Stromal cell of bone marrow (primary cell): Measurements from ENCODE around the gene RAB24.
"Not testable (repeated sequence)": the region's sequence is repeated elsewhere in the genome, so short reads cannot be mapped to it uniquely, and the experiment has no call there.

Experiments
- DNase-seq: peaks from one replicate; pipeline ENCODE4 v3.0.0-alpha.2; 2012; ENCODE audit warnings: low read depth

RAB24 gene

GRCh38 chr5:177311392-177311722 lies 7.8 kb upstream of the RAB24 start:
- no peak for DNase-seq

GRCh38 chr5:177310757-177311391 lies 7.4 kb upstream of the RAB24 start:
- no peak for DNase-seq

GRCh38 chr5:177310332-177310731 lies 6.8 kb upstream of the RAB24 start:
- DNase-seq: no peak

DNA sequence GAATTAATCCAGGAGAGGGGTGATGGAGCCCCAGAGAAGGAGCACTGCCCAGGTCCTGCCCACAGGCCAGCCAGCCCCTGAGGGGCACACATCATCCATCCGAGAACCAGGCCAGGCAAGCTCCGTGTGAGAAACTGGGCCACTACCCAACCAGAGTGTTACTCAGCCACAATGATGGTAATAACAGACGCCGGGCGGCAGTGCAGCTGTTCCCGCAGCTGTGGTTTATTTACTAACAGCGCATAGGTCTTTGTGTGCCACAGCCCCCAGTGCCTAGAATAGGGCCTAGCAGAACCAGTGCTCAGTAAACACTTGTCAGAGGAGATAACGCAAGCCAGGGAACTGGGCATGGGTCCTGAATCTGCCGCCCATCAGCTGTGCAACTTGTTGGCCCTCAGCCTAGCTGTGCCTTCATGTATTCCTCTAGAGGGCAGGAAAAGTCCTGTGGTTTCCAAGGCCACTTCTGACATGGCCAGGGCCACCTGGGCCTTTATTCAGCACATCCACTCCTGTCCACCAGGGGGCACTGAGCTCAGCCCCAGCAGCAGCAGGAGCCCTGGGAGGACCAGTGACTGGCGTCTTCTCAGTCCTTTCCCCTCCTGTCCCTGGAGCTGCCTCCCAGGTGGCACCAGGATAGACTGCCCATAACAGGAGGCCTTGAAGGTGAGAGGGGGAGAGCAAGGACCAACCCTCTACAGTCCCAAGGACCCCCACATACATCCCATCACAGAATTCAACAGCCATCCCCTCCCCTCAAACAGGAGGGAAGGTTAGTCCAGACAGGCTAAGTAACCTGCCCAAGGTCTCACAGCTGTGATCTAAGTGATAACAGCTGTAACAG lies 6.1 kb upstream of the RAB24 start:
- no peak for DNase-seq

GRCh38 chr5:177308740-177309139 lies 5.2 kb upstream of the RAB24 start:
- no peak for DNase-seq

GRCh38 chr5:177307544-177308363 lies 4.2 kb upstream of the RAB24 start:
- no peak for DNase-seq

DNA sequence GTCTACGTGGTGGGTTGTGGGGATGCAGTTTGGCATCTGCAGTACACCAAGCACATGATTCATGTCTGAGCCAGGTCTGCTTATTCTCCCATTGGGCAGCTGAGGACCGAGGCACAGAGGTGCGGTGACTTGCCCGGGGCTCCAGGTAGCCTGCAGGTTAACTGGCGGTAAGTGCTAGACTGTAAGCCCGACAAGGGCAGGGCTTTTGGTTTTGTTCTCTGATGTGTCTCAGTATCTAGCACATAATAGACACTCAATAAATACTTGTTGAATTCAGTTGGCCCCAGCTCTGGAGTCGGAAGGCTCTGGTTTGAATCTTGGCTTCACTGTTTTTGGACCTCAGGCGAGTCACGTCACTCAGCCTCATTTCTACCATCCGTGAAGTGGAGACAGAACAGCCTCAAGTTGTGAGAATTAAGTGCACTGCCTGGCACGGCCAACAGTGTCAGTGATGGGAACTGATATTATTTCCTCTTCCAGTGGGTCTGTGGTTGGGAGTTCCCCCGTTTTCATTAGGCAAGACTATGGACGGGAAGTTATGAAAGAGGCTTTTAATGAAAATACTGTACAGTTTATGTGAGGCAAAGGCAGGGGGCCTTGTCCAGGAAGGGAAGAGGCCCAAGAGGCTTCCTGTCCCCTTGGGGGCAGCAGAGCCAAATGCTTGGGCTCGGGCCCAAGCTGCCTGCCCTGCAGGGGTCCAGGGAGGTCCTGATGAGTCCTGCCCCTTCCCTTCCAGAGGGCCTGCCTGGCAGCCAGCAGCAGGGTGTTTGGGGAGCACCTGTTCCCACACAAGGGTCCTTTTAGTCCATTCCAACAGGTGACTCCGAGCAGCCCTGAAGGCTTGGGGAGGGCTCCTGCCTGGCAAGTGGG lies 3.4 kb upstream of the RAB24 start:
- DNase-seq: no peak

- DNase-seq: not testable (repeated sequence)
Measured at GRCh38 chr5:177306103-177306640, 2.7 kb upstream of the RAB24 start.

DNA sequence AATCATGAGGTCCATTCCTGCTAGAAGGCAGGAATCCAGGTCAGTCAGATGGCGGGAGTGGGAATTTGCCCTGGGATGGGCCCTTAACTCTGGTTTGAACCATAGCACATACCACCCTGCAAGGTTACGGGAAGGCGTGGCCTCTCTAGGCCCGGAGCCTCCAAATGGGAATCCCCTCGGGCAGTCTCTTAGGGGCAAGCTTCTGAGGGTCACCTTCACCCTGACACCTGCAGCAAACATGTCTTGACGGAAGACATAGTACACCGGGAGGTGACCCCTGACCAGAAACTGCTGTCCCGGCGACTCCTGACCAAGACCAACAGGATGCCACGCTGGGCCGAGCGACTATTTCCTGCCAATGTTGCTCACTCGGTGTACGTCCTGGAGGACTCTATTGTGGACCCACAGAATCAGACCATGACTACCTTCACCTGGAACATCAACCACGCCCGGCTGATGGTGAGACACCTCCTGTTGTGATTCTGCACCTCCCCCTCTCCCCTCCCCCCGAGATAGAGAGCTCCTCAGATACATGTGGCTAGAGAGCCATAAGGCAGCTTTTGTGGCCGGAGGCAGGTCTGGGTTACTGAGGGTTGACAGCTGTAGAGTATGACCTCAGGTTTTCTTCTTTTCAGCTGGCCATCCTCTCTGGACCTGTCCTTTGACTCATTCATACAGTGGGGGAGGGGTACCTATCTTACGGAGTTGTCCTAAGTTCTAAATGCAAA lies 1.0 kb upstream of the RAB24 start:
- DNase-seq: no peak

- DNase-seq: no peak
Measured at GRCh38 chr5:177303925-177304391, 439 bp upstream of the RAB24 start.

- DNase-seq: no peak
Measured at GRCh38 chr5:177302354-177303110, 987 bp downstream of the RAB24 start.

DNA sequence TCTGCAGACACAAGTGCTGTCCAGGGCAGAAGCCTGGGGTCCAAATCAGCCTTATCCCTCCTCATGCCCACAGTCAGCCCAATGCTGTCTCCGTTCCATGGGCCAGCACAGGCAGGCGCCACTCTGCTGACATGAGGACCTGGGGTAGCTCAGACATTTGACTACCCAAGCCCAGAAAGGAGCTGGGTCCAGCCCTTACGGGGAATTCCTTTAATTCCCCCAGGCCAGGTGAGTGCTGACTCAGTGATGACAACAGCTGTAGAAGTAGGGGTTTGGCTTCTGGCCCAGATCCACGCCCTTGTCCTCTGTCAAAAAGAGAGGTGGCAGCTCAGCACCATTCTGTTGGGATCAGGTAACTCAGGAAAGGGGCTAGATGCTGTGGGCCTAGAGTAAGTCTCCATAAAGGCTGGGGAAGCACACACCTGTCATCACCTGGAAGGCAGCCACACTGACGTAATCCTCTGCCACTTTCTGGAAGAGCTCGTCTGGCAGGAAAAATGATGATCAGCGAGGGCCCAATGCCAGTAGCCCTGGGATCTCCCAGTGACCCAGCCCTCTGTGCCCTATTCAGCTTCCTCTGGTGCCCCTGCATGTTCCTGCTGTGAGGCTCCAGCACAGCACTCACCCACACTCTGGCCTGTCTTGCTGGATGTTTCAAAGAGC lies 1.9 kb downstream of the RAB24 start:
- DNase-seq: no peak

DNA sequence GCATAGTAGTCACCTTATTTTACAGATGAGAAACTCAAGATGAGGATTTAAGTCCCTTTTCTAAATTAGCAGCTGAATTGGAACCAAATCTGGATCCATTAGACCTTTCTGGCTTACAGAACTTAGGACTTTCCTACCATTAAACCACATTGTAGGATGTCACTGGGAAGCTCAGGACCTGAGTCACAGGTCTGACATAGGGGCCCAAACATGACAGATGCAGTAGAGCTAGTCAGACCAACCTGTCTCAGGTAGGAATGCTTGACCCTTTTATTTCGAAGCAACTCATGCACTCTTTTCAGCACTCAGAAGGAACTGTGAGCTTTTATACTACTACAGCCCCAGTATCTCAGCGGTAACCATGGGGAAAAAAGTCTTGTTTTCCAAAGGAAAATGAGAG lies 2.6 kb downstream of the RAB24 start:
- DNase-seq: no peak

DNA sequence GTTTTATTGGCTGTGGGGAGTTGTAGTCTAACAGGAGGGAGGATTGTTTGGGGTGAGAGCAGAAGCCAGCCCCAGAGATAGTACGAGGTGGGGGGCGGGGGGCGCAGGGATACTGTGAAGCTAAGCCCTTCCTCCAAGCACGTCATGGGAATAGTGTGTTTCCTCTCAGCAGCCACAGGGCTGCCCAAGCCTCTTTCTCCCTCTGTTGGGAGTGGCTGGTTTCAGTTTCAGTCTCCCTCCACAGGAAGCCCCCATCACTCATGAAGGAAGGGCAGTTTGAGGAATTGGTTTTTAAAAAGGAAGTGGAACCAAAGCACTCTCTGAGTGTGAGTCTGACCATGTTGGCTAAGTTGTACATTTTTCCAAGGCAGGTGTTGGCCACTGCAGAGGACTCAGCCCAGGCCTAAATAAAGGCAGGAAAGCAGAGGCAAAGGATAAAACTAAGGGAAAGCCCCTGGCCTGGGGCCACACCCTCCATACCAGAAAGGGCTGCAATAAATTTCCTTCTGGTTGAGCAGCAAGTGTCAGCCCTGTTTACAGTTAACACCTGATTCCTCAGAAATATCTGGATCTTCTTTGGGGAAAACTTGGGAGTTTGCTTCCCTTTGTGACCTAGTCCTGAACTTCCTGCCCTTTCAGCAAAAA lies 3.2 kb downstream of the RAB24 start:
- DNase-seq: peak; percentile 50

GRCh38 chr5:177299697-177300096 lies 3.8 kb downstream of the RAB24 start:
- DNase-seq: no peak

- DNase-seq: no peak
Measured at GRCh38 chr5:177297922-177298321, 5.6 kb downstream of the RAB24 start.

DNA sequence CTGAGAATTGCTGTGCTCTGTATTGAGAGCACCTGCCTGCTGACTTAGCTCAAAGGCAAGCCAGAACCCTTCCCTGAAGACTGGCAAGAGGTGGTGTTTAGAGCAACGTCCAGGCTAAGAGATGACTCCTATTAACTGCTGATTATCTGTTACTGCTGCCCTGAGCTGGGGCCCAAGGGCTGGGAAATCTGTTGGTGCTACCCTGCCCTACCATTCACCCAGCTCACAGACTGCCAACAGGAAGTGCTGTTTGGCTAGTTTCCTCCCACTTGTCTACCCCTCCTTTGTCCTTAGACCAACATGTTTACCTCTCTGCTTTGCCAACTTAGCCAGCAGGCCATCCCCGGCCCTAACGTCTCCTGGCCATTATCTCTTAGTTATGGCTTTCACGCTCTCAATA lies 6.9 kb downstream of the RAB24 start:
- DNase-seq: no peak

GRCh38 chr5:177295924-177296323 lies 7.6 kb downstream of the RAB24 start:
- no peak for DNase-seq

DNA sequence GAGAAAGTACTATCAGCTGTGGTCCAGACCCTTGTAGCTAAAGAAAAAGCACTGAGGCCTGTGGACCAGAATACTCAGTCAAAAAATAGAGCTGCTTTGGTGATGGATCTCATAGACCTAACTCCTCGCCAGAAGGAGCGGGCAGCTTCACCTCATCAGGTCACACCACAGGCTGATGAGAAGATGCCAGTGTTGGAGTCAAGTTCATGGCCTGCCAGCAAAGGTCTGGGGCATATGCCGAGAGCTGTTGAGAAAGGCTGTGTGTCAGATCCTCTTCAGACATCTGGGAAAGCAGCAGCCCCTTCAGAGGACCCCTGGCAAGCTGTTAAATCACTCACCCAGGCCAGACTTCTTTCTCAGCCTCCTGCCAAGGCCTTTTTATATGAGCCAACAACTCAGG lies 8.9 kb downstream of the RAB24 start:
- no peak for DNase-seq
